GM12878 (cell line): ENCODE results near the gene MCM3AP. TPM values are rescaled to one million over a fixed set of nuclear protein-coding genes. Genes with fewer than 3 reads are reported as not detected.
A peak's percentile ranks its signal among the peaks of the same experiment; 100 is the strongest.

Source experiments
- ATAC-seq: fragments of 200-7000 bp; cut with Tn5 transposase; 3 replicates; pipeline ENCODE4 v1.9.1; 2020; ENCODE audit warnings: mild to moderate bottlenecking, moderate library complexity
- BruUV-seq: library from RNA; stranded (reverse); fragments of 400-500 nt; replicated peaks from 2 replicates; lab custom pipeline; 2021; lab: Mats Ljungman, UMichigan
- CTCF ChIA-PET: fragments of 300-600 bp; sonication (Branson Sonifier 250); formaldehyde crosslinking; extraction: SDS; loops from one replicate; lab custom pipeline; 2021; ENCODE audit warnings: inconsistent platforms; lab: Yijun Ruan, JAX
- POLR2A ChIA-PET: fragments of 350-600 bp; formaldehyde crosslinking; extraction: SDS; loops from one replicate; lab custom pipeline; 2021; ENCODE audit warnings: inconsistent platforms; lab: Charles Lee
- RAD21 ChIA-PET: fragments of 300-600 bp; sonication (Branson Sonifier 250); formaldehyde crosslinking; loops from one replicate; lab custom pipeline; 2023; ENCODE audit warnings: antibody characterized with exemption; ENCODE audit not compliant: unreplicated experiment; lab: Charles Lee
- SMC1A ChIA-PET: fragments of 300-600 bp; sonication (Branson Sonifier 250); formaldehyde crosslinking; loops from one replicate; lab custom pipeline; 2023; ENCODE audit not compliant: unreplicated experiment, uncharacterized antibody; lab: Charles Lee
- DNase-seq: peaks from one replicate; pipeline ENCODE4 v3.0.0-alpha.2; 2011; ENCODE audit warnings: low read depth, low spot score
- FAIRE-seq: peaks from 3 replicates; lab custom pipeline; 2011; peaks lifted over from hg19 to GRCh38; lab: Jason Lieb, UNC
- H2AFZ ChIP-seq: 2 replicates; pipeline ENCODE4 v1.6.0; 2011; ENCODE audit warnings: low read depth, low read length, control low read depth; ENCODE audit not compliant: control insufficient read depth
- H3K27ac ChIP-seq: 2 replicates; pipeline ENCODE4 v1.5.1; 2011; ENCODE audit warnings: control low read depth; ENCODE audit not compliant: control insufficient read depth, insufficient read depth
- H3K27me3 ChIP-seq, 2 experiments: replicated peaks in 1 of 2; 2 replicates each; pipeline versions ENCODE4 v1.6.0 to v1.6.1; 2011; ENCODE audit warnings: low read length in 1 of 2; ENCODE audit not compliant: control insufficient read depth in 2 of 2, insufficient read depth in 2 of 2
- H3K36me3 ChIP-seq, 2 experiments: 2 replicates each; pipeline ENCODE4 v1.5.1; 2011; ENCODE audit warnings: low read length in 1 of 2; ENCODE audit not compliant: control insufficient read depth in 2 of 2, insufficient read depth in 2 of 2
- H3K4me1 ChIP-seq: 2 replicates; pipeline ENCODE4 v1.6.1; 2011; ENCODE audit warnings: mild to moderate bottlenecking, low read length, moderate library complexity, mixed read lengths; ENCODE audit not compliant: control insufficient read depth, insufficient read depth
- H3K4me2 ChIP-seq: 2 replicates; pipeline ENCODE4 v1.6.0; 2011; ENCODE audit warnings: control low read depth; ENCODE audit not compliant: control insufficient read depth, insufficient read depth
- H3K4me3 ChIP-seq: fragments of 200-600 bp; sonication (generic); 2 replicates; pipeline ENCODE4 v1.5.1; 2016
- H3K79me2 ChIP-seq: 2 replicates; pipeline ENCODE4 v1.6.0; 2011; ENCODE audit warnings: low read length; ENCODE audit not compliant: control insufficient read depth, insufficient read depth
- H3K9ac ChIP-seq: 2 replicates; pipeline ENCODE4 v1.8.0; 2011; ENCODE audit warnings: low read length, control low read depth, mixed read lengths; ENCODE audit not compliant: control insufficient read depth, insufficient read depth
- H3K9me3 ChIP-seq: replicated peaks from 3 replicates; pipeline ENCODE4 v1.5.1; 2011; ENCODE audit warnings: mild to moderate bottlenecking, low read length; ENCODE audit not compliant: control insufficient read depth, insufficient read depth
- H4K20me1 ChIP-seq: 2 replicates; pipeline ENCODE4 v1.6.0; 2011; ENCODE audit not compliant: control insufficient read depth, insufficient read depth
- BRCA1 ChIP-seq: IDR thresholded peaks from 2 replicates; pipeline ENCODE4 v1.6.1; 2011; ENCODE audit warnings: low read depth, low read length, improper control_type of control experiment
- FOXK2 ChIP-seq: fragments of 450-650 bp; IDR thresholded peaks from 2 replicates; pipeline ENCODE4 v1.6.1; 2017; ENCODE audit warnings: mild to moderate bottlenecking, moderate library complexity
- GABPA ChIP-seq: IDR thresholded peaks from 2 replicates; pipeline ENCODE4 v1.6.1; 2014; ENCODE audit warnings: antibody characterized with exemption, low read depth, mild to moderate bottlenecking, inconsistent platforms
- KAT2A ChIP-seq: conservative IDR thresholded peaks from 2 replicates; pipeline ENCODE4 v1.6.1; 2011; ENCODE audit warnings: low read depth, low read length; ENCODE audit not compliant: control insufficient read depth
- MEF2A ChIP-seq: IDR thresholded peaks from 2 replicates; pipeline ENCODE4 v1.6.1; 2011; ENCODE audit warnings: low read depth, mild to moderate bottlenecking, low read length, moderate library complexity; ENCODE audit not compliant: insufficient read depth
- MYB ChIP-seq: fragments of 150-350 bp; IDR thresholded peaks from 2 replicates; pipeline ENCODE4 v1.6.1; 2014; ENCODE audit warnings: mild to moderate bottlenecking, low read depth, low read length, borderline replicate concordance
- NR2C1 ChIP-seq: fragments of 450-650 bp; IDR thresholded peaks from 2 replicates; pipeline ENCODE4 v1.6.1; 2017; ENCODE audit warnings: antibody characterized with exemption, mild to moderate bottlenecking, moderate library complexity
- POLR2AphosphoS2 ChIP-seq: IDR thresholded peaks from 2 replicates; pipeline ENCODE4 v1.6.1; 2011; ENCODE audit warnings: low read depth, mild to moderate bottlenecking, low read length, improper control_type of control experiment, moderate library complexity
- RUNX3 ChIP-seq: IDR thresholded peaks from 2 replicates; pipeline ENCODE4 v1.6.1; 2012; ENCODE audit warnings: low read length, inconsistent platforms
- SUPT20H ChIP-seq: IDR thresholded peaks from 2 replicates; pipeline ENCODE4 v1.6.1; 2011; ENCODE audit warnings: low read depth, mild to moderate bottlenecking, low read length, moderate library complexity, borderline replicate concordance; ENCODE audit not compliant: control insufficient read depth
- TBL1XR1 ChIP-seq: IDR thresholded peaks from 2 replicates; pipeline ENCODE4 v1.6.1; 2012; ENCODE audit warnings: low read depth, low read length, improper control_type of control experiment
- TCF3 ChIP-seq: IDR thresholded peaks from 2 replicates; pipeline ENCODE4 v1.6.1; 2012; ENCODE audit warnings: low read depth, mild to moderate bottlenecking, low read length, borderline replicate concordance; ENCODE audit not compliant: insufficient read depth
- YY1 ChIP-seq: IDR thresholded peaks from 2 replicates; pipeline ENCODE4 v1.6.1; 2011; ENCODE audit warnings: low read depth, mild to moderate bottlenecking, low read length
- ZNF24 ChIP-seq: fragments of 450-650 bp; IDR thresholded peaks from 2 replicates; pipeline ENCODE4 v1.6.1; 2017; ENCODE audit warnings: antibody characterized with exemption, mild to moderate bottlenecking
- ZNF274 ChIP-seq: IDR thresholded peaks from one replicate; pipeline ENCODE4 v1.8.0; 2011; ENCODE audit not compliant: insufficient read length, insufficient read depth
- WGBS: methylation state at CpG from one replicate; pipeline ENCODE4 v1.1.6; 2016; ENCODE audit warnings: low lambda C conversion rate; ENCODE audit not compliant: insufficient replicate concordance, insufficient coverage; ENCODE audit errors: missing lambda C conversion rate; 5-methylcytosine and 5-hydroxymethylcytosine counted together
- in situ Hi-C: fragments of 300-500 bp; cut with MboI; formaldehyde crosslinking; loops from 9 replicates; pipeline ENCODE4 v1.14.3; 2018; ENCODE audit warnings: mixed read lengths
- intact Hi-C: fragments of 100-400 bp; cut with micrococcal nuclease; formaldehyde crosslinking; loops from one replicate; pipeline ENCODE4 v1.14.2; 2022; ENCODE audit not compliant: unreplicated experiment
- polyA plus RNA-seq, 11 experiments: library from polyadenylated mRNA; depleted of rRNA in 4 of 11; unstranded in 6 of 11; stranded (reverse) in 5 of 11; fragments of >200 nt; fragmentation: Nextera tagmentation in 4 of 11; fragmentation: Illumina TruSeq in 1 of 11; extraction: Ambion mirVana in 4 of 11; extraction: Trizol in 1 of 11; gene quantifications; 1 replicate in 1 of 11; 2 replicates in 10 of 11; pipeline versions ENCODE4 v1.2.1 to v1.2.3, GENCODE V29; 2011 to 2016; ENCODE audit warnings: inconsistent platforms in 2 of 11, missing spikeins in 2 of 11, low read depth in 1 of 11
- total RNA-seq, 4 experiments: library from RNA; depleted of rRNA in 3 of 4; stranded (reverse); fragments of >200 nt in 3 of 4; fragmentation: Illumina TruSeq in 1 of 4; extraction: Trizol in 1 of 4; gene quantifications; 2 replicates each; pipeline versions ENCODE4 v1.2.1 to v1.2.3, GENCODE V29; 2013 to 2021
- TF ChIP-seq, protein P1 (sequence below): fragments of 450-650 bp; IDR thresholded peaks from 2 replicates; pipeline ENCODE4 v1.6.1; 2018; ENCODE audit warnings: mild to moderate bottlenecking, low read depth, moderate library complexity; ENCODE audit not compliant: partially characterized antibody
- TF ChIP-seq, protein P2 (sequence below): IDR thresholded peaks from 2 replicates; pipeline ENCODE4 v1.6.1; 2011; ENCODE audit warnings: borderline replicate concordance, low read depth, mild to moderate bottlenecking, moderate library complexity, low read length; ENCODE audit not compliant: insufficient read depth, poor library complexity, severe bottlenecking
- TF ChIP-seq, protein P3 (sequence below): fragments of 450-650 bp; IDR thresholded peaks from 2 replicates; pipeline ENCODE4 v1.6.1; 2014; ENCODE audit warnings: mild to moderate bottlenecking

The MCM3AP gene
- total and polyA plus RNA-seq, 10 of the 15 experiments (the other 5 are each of a cell fraction or from before 2014, with no cell fraction given): 6.1 to 95.7 (median 47.0) TPM

- TF ChIP-seq, protein P1, sequence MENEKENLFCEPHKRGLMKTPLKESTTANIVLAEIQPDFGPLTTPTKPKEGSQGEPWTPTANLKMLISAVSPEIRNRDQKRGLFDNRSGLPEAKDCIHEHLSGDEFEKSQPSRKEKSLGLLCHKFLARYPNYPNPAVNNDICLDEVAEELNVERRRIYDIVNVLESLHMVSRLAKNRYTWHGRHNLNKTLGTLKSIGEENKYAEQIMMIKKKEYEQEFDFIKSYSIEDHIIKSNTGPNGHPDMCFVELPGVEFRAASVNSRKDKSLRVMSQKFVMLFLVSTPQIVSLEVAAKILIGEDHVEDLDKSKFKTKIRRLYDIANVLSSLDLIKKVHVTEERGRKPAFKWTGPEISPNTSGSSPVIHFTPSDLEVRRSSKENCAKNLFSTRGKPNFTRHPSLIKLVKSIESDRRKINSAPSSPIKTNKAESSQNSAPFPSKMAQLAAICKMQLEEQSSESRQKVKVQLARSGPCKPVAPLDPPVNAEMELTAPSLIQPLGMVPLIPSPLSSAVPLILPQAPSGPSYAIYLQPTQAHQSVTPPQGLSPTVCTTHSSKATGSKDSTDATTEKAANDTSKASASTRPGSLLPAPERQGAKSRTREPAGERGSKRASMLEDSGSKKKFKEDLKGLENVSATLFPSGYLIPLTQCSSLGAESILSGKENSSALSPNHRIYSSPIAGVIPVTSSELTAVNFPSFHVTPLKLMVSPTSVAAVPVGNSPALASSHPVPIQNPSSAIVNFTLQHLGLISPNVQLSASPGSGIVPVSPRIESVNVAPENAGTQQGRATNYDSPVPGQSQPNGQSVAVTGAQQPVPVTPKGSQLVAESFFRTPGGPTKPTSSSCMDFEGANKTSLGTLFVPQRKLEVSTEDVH: no peak
- TF ChIP-seq POLR2AphosphoS2 (no peak), TBL1XR1 (no peak), ZNF274 (no peak), BRCA1 (no peak), ZNF24 (no peak), SUPT20H (no peak), MYB (no peak), RUNX3 (no peak), YY1 (no peak), FOXK2 (no peak), TCF3 (no peak)
- TF ChIP-seq, all 136 proteins: peak for 0
These were observed 41.5 kb downstream of the MCM3AP start (continued) for GRCh38 chr21:46243960-46244361.

GRCh38 chr21:46243325-46243724 is 42.1 kb downstream of the MCM3AP start:
- H3K4me2 ChIP-seq: no peak overlapping the region
- ATAC-seq (no peak), FAIRE-seq (no peak), DNase-seq (no peak)
- H3K9me3 ChIP-seq: no peaks in the 10 kb centered on the region
- intact Hi-C loops: no loop called here
- H4K20me1 ChIP-seq: no peaks in the 10 kb centered on the region
- no peak overlapping the region for H3K4me3 ChIP-seq
- in situ Hi-C loops: no loop called here
- H2AFZ ChIP-seq: no peak overlapping the region
- ChIA-PET CTCF (interaction anchor here (0.9 kb wide), 1 partner anchor 11 kb away, joined by 3 read pairs; no protein-coding TSS in a partner anchor), SMC1A (interaction anchor here (0.9 to 1.6 kb wide), 2 partner anchors 10 to 17 kb away, joined by 3 to 8 read pairs; no protein-coding TSS in a partner anchor), POLR2A (interaction anchor here (1.0 kb wide), 1 partner anchor 10 kb away, joined by 5 read pairs; no protein-coding TSS in a partner anchor), RAD21 (no interaction called here)
- no peak overlapping the region for H3K27ac ChIP-seq
- no peak overlapping the region for H3K9ac ChIP-seq
- no peaks in the 10 kb centered on the region; the same call in 1 of the 2 replicates for H3K4me1 ChIP-seq
- no peaks in the 10 kb centered on the region; a peak in 1 of 4 replicates for H3K27me3 ChIP-seq
- no peak for TF ChIP-seq MEF2A
- TF ChIP-seq, protein P2, sequence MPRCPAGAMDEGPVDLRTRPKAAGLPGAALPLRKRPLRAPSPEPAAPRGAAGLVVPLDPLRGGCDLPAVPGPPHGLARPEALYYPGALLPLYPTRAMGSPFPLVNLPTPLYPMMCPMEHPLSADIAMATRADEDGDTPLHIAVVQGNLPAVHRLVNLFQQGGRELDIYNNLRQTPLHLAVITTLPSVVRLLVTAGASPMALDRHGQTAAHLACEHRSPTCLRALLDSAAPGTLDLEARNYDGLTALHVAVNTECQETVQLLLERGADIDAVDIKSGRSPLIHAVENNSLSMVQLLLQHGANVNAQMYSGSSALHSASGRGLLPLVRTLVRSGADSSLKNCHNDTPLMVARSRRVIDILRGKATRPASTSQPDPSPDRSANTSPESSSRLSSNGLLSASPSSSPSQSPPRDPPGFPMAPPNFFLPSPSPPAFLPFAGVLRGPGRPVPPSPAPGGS: no peak
- TF ChIP-seq, protein P3, sequence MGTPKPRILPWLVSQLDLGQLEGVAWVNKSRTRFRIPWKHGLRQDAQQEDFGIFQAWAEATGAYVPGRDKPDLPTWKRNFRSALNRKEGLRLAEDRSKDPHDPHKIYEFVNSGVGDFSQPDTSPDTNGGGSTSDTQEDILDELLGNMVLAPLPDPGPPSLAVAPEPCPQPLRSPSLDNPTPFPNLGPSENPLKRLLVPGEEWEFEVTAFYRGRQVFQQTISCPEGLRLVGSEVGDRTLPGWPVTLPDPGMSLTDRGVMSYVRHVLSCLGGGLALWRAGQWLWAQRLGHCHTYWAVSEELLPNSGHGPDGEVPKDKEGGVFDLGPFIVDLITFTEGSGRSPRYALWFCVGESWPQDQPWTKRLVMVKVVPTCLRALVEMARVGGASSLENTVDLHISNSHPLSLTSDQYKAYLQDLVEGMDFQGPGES: no peak
- TF ChIP-seq KAT2A: no peak
- no peak for TF ChIP-seq NR2C1
- TF ChIP-seq GABPA: no peak
- peaks cover 35 to 59% of the 10 kb centered on the region in 2 experiments for H3K36me3 ChIP-seq
- no peaks in the 10 kb centered on the region for H3K79me2 ChIP-seq
- TSS peak; percentile 25 for BruUV-seq
- 72% methylated on average over 8 of the region's 8 CpGs for WGBS
